ENCODE results near the gene ADAMTSL1. TPM values are rescaled to one million over a fixed set of nuclear protein-coding genes. Genes with fewer than 3 reads are reported as not detected.

ADAMTSL1 gene
- total RNA-seq, 1 experiment from 2014 or later, result 0.94 TPM

DNA sequence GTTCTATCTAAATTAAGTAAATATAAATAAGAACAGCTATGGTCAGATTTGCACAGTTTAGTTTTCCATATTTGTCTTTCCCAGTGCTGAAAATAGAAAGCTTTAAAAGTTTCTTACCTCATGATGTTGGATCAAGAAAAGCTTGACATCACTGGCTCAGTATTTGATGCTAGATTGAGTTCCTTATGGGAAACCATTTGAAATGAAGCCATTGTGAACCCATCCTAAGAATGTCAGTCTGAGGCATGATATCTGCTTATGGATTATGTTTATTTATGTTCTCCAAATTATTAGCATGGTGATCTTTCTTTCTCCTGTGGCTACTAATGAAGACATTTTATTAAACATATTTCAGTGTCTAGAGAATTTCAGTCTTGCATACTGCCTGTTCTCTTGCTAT lies 143.0 kb downstream of the ADAMTSL1 start:
- CTCF ChIA-PET, result no interaction called here
- Mint-ChIP-seq H3K9me3 (no peaks in the 10 kb centered on the region), H3K4me1 (no peaks in the 10 kb centered on the region), H3K36me3 (no peaks in the 10 kb centered on the region), H3K4me3 (no peak overlapping the region), H3K27me3 (ENCODE audit: low read depth) (no peaks in the 10 kb centered on the region), H3K27ac (no peak overlapping the region)
- ATAC-seq (no peak), DNase-seq (ENCODE audit: low spot score) (no peak)
- POLR2A ChIA-PET, result no interaction called here
- TF ChIP-seq MYBL2 (CRISPR knock-in tag; IDR thresholded peaks at IDR 0.05) (no peak), ZNF281 (CRISPR knock-in tag; IDR thresholded peaks at IDR 0.05) (no peak), FOXP1 (CRISPR knock-in tag; IDR thresholded peaks at IDR 0.05; ENCODE audit: borderline replicate concordance) (no peak), ESRRA (CRISPR knock-in tag; IDR thresholded peaks at IDR 0.05; ENCODE audit: borderline replicate concordance) (no peak), GABPB1 (CRISPR knock-in tag; IDR thresholded peaks at IDR 0.05) (no peak), ZNF425 (CRISPR knock-in tag; conservative IDR thresholded peaks at IDR 0.05) (no peak), ZNF512 (CRISPR knock-in tag; IDR thresholded peaks at IDR 0.05; ENCODE audit: borderline replicate concordance) (no peak), ARID4B (CRISPR knock-in tag; IDR thresholded peaks at IDR 0.05; ENCODE audit: borderline replicate concordance) (no peak), ZNF263 (CRISPR knock-in tag; IDR thresholded peaks at IDR 0.05; ENCODE audit: low read depth) (no peak), SOX15 (CRISPR knock-in tag; IDR thresholded peaks at IDR 0.05) (no peak), ZNF532 (CRISPR knock-in tag; IDR thresholded peaks at IDR 0.05; ENCODE audit: borderline replicate concordance) (no peak), USF1 (CRISPR knock-in tag; IDR thresholded peaks at IDR 0.05) (no peak), ZNF121 (CRISPR knock-in tag; IDR thresholded peaks at IDR 0.05) (no peak), CREB1 (CRISPR knock-in tag; IDR thresholded peaks at IDR 0.05) (no peak)
- TF ChIP-seq, protein P1, sequence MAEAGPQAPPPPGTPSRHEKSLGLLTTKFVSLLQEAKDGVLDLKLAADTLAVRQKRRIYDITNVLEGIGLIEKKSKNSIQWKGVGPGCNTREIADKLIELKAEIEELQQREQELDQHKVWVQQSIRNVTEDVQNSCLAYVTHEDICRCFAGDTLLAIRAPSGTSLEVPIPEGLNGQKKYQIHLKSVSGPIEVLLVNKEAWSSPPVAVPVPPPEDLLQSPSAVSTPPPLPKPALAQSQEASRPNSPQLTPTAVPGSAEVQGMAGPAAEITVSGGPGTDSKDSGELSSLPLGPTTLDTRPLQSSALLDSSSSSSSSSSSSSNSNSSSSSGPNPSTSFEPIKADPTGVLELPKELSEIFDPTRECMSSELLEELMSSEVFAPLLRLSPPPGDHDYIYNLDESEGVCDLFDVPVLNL (CRISPR knock-in tag; IDR thresholded peaks at IDR 0.05; ENCODE audit: borderline replicate concordance, low read depth), result no peak
